PFSK-1 (cell line): ENCODE results near the gene ATL2.

Source experiments
- POLR2AphosphoS5 ChIP-seq: IDR thresholded peaks from 2 replicates; pipeline ENCODE4 v1.6.1; 2012; ENCODE audit warnings: low read depth, mild to moderate bottlenecking, control low read depth, low read length, moderate library complexity
- SIN3A ChIP-seq: IDR thresholded peaks from 2 replicates; pipeline ENCODE4 v1.6.1; 2012; ENCODE audit warnings: mild to moderate bottlenecking, low read length, moderate library complexity, borderline replicate concordance; ENCODE audit not compliant: insufficient read depth
- TAF1 ChIP-seq: IDR thresholded peaks from 2 replicates; pipeline ENCODE4 v1.6.1; 2012; ENCODE audit warnings: low read length, control low read depth, borderline replicate concordance; ENCODE audit not compliant: insufficient read depth
- TF ChIP-seq, protein P1 (sequence below), 2 experiments: IDR thresholded peaks; 2 replicates each; pipeline versions ENCODE4 v1.6.1 to v1.8.0; 2011 to 2012; ENCODE audit warnings: low read depth in 2 of 2, low read length in 2 of 2, control low read depth in 1 of 2, inconsistent platforms in 1 of 2, mild to moderate bottlenecking in 1 of 2, moderate library complexity in 1 of 2; ENCODE audit not compliant: insufficient read depth in 1 of 2

- no peak for TF ChIP-seq POLR2AphosphoS5
- TF ChIP-seq SIN3A = no peak
- no peak for TF ChIP-seq TAF1
- TF ChIP-seq, protein P1, sequence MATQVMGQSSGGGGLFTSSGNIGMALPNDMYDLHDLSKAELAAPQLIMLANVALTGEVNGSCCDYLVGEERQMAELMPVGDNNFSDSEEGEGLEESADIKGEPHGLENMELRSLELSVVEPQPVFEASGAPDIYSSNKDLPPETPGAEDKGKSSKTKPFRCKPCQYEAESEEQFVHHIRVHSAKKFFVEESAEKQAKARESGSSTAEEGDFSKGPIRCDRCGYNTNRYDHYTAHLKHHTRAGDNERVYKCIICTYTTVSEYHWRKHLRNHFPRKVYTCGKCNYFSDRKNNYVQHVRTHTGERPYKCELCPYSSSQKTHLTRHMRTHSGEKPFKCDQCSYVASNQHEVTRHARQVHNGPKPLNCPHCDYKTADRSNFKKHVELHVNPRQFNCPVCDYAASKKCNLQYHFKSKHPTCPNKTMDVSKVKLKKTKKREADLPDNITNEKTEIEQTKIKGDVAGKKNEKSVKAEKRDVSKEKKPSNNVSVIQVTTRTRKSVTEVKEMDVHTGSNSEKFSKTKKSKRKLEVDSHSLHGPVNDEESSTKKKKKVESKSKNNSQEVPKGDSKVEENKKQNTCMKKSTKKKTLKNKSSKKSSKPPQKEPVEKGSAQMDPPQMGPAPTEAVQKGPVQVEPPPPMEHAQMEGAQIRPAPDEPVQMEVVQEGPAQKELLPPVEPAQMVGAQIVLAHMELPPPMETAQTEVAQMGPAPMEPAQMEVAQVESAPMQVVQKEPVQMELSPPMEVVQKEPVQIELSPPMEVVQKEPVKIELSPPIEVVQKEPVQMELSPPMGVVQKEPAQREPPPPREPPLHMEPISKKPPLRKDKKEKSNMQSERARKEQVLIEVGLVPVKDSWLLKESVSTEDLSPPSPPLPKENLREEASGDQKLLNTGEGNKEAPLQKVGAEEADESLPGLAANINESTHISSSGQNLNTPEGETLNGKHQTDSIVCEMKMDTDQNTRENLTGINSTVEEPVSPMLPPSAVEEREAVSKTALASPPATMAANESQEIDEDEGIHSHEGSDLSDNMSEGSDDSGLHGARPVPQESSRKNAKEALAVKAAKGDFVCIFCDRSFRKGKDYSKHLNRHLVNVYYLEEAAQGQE (IDR thresholded peaks at IDR 0.05; ENCODE audit: insufficient read depth in 1 of 2, low read depth in 2 of 2, low read length in 2 of 2) = no peak
Measured at GRCh38 chr2:38406597-38407110, 29.6 kb upstream of the ATL2 start.
